VCaP (cell line): ENCODE results near the gene CGB7.
"Not testable (repeated sequence)": the region's sequence is repeated elsewhere in the genome, so short reads cannot be mapped to it uniquely, and the experiment has no call there.

ENCODE experiments used
- H3K27ac ChIP-seq: fragments of 450-650 bp; 2 replicates; pipeline ENCODE4 v1.5.1; 2017
- TF ChIP-seq, protein P1 (sequence below): fragments of 450-650 bp; conservative IDR thresholded peaks from 2 replicates; pipeline ENCODE4 v1.5.1; 2017; ENCODE audit warnings: mild to moderate bottlenecking, moderate library complexity

Gene CGB7

DNA sequence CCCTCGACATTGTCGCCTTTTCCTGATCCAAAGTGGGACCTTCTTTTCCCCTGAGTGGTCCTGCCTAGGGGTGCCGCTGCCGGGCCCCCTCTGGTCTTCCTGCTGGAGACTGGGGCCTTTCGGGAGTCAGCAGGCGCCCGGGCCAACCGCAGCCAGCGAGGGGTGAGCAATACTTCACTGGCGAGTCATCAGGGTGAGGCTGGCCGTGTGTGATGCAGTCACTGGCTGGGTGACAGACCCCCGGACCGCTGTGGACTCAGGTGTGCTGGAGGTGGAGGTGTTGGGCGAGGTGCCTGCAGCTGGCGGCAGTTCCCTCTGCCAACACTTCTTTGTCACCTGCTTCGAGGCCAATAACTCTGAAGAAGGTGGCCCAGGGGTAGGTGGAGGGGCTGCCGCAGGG is 15.4 kb downstream of the CGB7 start:
- no peak overlapping the region for H3K27ac ChIP-seq
- TF ChIP-seq, protein P1, sequence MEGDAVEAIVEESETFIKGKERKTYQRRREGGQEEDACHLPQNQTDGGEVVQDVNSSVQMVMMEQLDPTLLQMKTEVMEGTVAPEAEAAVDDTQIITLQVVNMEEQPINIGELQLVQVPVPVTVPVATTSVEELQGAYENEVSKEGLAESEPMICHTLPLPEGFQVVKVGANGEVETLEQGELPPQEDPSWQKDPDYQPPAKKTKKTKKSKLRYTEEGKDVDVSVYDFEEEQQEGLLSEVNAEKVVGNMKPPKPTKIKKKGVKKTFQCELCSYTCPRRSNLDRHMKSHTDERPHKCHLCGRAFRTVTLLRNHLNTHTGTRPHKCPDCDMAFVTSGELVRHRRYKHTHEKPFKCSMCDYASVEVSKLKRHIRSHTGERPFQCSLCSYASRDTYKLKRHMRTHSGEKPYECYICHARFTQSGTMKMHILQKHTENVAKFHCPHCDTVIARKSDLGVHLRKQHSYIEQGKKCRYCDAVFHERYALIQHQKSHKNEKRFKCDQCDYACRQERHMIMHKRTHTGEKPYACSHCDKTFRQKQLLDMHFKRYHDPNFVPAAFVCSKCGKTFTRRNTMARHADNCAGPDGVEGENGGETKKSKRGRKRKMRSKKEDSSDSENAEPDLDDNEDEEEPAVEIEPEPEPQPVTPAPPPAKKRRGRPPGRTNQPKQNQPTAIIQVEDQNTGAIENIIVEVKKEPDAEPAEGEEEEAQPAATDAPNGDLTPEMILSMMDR: no peak

- H3K27ac ChIP-seq: not testable (repeated sequence)
These were observed 17.8 kb downstream of the CGB7 start for GRCh38 chr19:49039736-49040135.

DNA sequence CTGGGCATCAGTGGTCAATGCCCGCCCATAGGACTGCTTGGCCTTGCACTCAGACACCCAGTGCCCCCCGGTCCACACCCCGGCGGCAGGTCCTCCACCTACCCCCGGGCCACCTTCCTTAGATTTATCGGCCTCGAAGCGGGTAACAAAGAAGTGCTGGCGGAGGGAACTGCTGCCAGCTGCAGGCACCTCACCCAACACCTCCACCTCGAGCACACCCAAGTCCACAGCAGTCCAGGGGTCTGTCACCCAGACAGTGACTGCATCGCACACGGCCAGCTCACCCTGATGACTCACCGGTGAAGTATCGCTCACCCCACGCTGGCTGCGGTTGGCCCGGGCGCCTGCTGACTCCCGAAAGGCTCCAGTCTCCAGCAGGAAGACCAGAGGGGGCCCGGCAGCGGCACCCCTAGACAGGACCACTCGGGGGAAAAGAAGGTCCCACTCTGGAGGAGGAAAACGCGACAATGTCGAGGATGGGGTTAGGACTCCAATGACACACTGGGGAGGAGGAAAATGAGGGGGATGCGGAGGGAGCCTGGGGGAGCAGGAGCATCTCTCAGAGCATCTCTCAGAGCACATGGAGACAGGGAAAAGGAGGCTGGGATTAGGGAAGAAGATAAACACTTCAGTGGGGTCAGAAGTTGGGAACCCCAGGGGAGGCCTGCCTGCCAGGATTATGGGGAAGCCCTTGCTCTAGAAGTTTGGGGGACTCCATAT is 18.8 kb downstream of the CGB7 start:
- H3K27ac ChIP-seq: not testable (repeated sequence)

- H3K27ac ChIP-seq: not testable (repeated sequence)
These were observed 19.4 kb downstream of the CGB7 start for GRCh38 chr19:49038111-49038510.

DNA sequence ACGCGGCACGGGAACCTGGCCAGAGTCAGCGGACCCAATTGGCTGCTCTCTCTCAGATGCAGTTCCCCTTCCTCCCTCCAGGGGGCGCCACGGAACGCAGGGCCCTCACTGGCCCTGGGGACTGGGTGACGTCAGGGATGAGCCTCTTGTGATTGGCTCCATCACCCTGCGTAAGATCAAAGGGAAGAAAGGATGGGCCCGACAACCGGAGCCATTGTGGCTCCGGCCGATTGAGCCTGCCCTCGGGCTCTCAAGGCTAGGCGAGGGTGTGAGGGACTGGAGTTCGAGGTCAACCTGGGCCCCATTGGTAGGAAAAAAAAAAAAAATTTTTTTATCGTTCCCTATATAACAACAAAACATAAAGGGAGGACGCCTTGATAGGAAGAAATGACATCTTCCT is 20.7 kb downstream of the CGB7 start, which contains the start of gene CGB1:
Gene CGB1, minus strand, starts transcription at position 81 of the 400 bp plus-strand sequence. CDS start 184 bp downstream, outside the sequence.
- not testable (repeated sequence) for H3K27ac ChIP-seq

DNA sequence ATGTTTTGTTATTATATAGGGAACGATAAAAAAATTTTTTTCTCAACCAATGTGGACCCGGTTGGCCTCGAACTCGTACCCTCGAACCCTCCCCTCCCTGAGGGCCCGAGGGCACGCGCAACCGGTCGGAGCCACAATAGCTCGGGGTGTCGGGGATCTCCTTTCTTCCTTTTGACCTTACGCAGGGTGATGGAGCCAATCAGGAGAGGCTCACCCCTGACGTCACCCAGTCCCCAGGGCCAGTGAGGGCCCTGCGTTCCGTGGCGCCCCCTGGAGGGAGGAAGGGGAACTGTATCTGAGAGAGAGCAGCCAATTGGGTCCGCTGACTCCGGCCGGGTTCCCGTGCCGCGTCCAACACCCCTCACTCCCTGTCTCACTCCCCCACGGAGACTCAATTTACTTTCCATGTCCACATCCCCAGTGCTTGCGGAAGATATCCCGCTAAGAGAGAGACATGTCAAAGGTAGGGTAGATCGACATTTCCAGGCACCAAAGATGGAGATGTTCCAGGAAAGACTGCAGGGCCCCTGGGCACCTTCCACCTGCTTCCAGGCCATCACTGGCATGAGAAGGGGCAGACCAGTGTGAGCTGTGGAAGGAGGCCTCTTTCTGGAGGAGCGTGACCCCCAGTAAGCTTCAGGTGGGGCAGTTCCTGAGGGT is 25.8 kb downstream of the CGB7 start, which contains the start of gene CGB2:
Gene CGB2, plus strand, starts transcription at position 249 of the 660 bp plus-strand sequence. Its CDS starts 206 bp downstream, at position 455.
- H3K27ac ChIP-seq: not testable (repeated sequence)

DNA sequence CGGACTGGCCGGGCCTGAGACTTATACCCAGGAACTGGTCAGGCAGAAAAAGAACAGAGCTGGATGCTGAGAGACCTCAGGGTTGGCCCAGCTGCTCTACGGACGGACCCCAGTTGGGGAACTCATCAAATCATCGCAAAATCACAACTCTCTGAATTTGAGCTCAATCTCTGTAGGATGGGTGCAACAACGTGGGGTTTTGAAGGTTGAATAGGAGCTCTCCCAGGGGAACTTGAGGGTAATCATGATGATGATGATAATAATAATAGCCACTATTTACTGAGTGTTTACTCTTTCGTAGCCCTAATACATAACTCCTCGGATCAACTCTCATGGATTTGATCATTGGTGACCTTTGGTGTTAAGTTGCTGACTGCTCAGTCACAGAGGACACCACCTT is 27.2 kb downstream of the CGB7 start:
- H3K27ac ChIP-seq: not testable (repeated sequence)

DNA sequence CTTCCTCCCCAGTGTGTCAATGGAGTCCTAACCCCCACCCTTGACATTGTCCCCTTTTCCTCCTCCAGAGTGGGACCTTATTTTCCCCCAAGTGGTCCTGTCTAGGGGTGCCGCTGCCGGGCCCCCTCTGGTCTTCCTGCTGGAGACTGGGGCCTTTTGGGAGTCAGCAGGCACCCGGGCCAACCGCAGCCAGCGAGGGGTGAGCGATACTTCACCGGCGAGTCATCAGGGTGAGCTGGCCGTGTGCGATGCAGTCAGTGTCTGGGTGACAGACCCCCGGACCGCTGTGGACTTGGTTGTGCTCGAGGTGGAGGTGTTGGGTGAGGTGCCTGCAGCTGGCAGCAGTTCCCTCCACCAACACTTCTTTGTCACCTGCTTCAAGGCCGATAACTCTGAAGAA is 27.8 kb downstream of the CGB7 start:
- not testable (repeated sequence) for H3K27ac ChIP-seq

- not testable (repeated sequence) for H3K27ac ChIP-seq
These were observed 28.9 kb downstream of the CGB7 start for GRCh38 chr19:49028686-49029085.

DNA sequence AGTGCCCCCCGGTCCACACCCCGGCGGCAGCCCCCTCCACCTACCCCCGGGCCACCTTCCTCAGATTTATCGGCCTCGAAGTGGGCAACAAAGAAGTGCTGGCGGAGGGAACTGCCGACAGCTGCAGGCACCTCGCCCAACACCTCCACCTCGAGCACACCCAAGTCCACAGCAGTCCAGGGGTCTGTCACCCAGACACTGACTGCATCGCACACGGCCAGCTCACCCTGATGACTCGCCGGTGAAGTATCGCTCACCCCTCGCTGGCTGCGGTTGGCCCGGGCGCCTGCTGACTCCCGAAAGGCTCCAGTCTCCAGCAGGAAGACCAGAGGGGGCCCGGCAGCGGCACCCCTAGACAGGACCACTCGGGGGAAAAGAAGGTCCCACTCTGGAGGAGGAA is 31.9 kb downstream of the CGB7 start:
- H3K27ac ChIP-seq: not testable (repeated sequence)

GRCh38 chr19:49025088-49025487 is 32.5 kb downstream of the CGB7 start:
- H3K27ac ChIP-seq: not testable (repeated sequence)

GRCh38 chr19:49024233-49024632 is 33.3 kb downstream of the CGB7 start, which contains the start of gene CGB3:
Gene CGB3 (minus strand): TSS chr19:49024333. CDS start chr19:49023971, 362 bp downstream.
- H3K27ac ChIP-seq: not testable (repeated sequence)

DNA sequence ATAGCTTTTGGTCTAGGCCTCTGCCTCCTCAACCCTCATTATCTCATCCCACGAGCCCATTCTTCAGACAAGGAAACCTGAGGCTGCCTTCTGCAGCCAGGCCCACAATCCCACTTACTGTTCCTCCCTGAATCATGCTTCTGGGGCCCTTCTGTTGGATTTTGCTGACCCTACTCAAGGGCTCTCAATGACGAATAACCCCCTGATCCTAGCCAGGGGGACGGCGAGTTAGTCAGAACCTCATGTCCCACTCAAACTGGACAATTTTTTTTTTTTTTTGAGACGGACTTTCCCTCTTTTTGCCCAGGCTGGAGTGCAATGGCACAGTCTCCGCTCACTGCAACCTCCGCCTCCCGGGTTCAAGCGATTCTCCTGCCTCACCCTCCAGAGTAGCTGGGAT is 35.4 kb downstream of the CGB7 start:
- no peak overlapping the region for H3K27ac ChIP-seq
- TF ChIP-seq, protein P1: no peak
